ENCODE results near the gene CDH16. TPM values are rescaled to one million over a fixed set of nuclear protein-coding genes. Genes with fewer than 3 reads are reported as not detected.
A peak's percentile ranks its signal among the peaks of the same experiment; 100 is the strongest.

CDH16 gene
- total and polyA plus RNA-seq, 2 of the 13 experiments (the other 11 are each of a cell fraction or from before 2014, with no cell fraction given), result 2.7 to 3.9 TPM

DNA sequence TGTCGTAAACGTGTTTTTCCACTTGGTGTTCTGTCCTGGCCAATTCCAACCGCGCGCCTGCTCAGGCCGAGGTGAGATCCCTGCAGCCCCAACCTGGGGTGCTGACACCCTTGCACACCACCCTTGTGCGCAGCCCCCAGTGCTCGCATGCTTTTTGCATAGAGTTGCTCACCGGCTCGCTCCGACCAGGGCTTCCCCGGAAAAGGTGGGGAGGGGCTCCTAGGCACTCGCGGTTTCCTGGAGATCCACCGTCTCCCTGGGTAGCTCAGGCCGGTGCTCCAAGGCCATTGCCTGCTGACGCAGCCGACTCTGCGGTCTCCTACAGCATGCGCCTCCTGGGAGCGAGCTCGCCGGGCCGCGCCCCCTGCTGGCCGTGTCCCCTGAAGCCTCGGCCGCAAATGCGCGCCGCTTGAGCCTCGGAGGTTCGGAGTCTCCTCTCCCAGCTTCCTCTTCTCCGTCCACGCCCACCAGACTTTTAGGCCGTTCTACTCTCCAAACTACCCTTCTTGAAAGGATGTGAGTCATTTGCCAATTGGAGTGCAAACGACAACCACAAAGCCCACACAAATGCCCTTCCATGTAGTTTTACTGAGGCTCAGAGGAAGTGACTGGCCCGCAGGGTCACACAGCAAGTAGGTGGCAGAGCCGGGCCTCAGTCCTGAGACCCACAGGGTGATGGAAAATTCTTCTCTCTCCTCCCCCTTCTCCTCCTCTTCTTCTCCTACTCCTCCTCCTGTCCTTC is 45.6 kb downstream of the CDH16 start (continued):
- TF ChIP-seq ZNF761 (CRISPR knock-in tag; conservative IDR thresholded peaks at IDR 0.05) (peak; percentile 94), MIER2 (CRISPR knock-in tag; IDR thresholded peaks at IDR 0.05) (peak; percentile 57; the same call in 1 of the 2 replicates), FOXP4 (CRISPR knock-in tag; IDR thresholded peaks at IDR 0.05) (no peak), ZNF337 (CRISPR knock-in tag; IDR thresholded peaks at IDR 0.05; ENCODE audit: borderline replicate concordance, low read depth) (no peak), ZNF280B (CRISPR knock-in tag; IDR thresholded peaks at IDR 0.05; ENCODE audit: borderline replicate concordance) (peak; percentile 97), KDM5B (CRISPR knock-in tag; IDR thresholded peaks at IDR 0.05; ENCODE audit: borderline replicate concordance) (peak; percentile 89; the same call in 1 of the 2 replicates), DZIP1 (CRISPR knock-in tag; IDR thresholded peaks at IDR 0.05) (peak; percentile 89; the same call in 1 of the 2 replicates), FOXP1 (IDR thresholded peaks at IDR 0.05) (no peak), FOXP1 (CRISPR knock-in tag; IDR thresholded peaks at IDR 0.05) (no peak), REL (CRISPR knock-in tag; conservative IDR thresholded peaks at IDR 0.05) (0 out of 2 replicates have a peak, but pooled peaks have one; percentile 54), MIER3 (CRISPR knock-in tag; IDR thresholded peaks at IDR 0.05; ENCODE audit: borderline replicate concordance) (peak; percentile 67; the same call in 1 of the 2 replicates), ATF4 (CRISPR knock-in tag; IDR thresholded peaks at IDR 0.05) (peak in 1 of 2 experiments; percentile 47; a peak in 1 of 4 replicates), ZNF614 (CRISPR knock-in tag; IDR thresholded peaks at IDR 0.05; ENCODE audit: borderline replicate concordance) (peak; percentile 47; the same call in 1 of the 2 replicates), ARNT2 (CRISPR knock-in tag; IDR thresholded peaks at IDR 0.05; ENCODE audit: low read depth) (peak; percentile 81), DMAP1 (CRISPR knock-in tag; IDR thresholded peaks at IDR 0.05) (peak; percentile 68; the same call in 1 of the 2 replicates), NRL (CRISPR knock-in tag; IDR thresholded peaks at IDR 0.05; ENCODE audit: borderline replicate concordance) (peak; percentile 97), TOPORS (CRISPR knock-in tag; IDR thresholded peaks at IDR 0.05) (0 out of 2 replicates have a peak, but pooled peaks have one; percentile 71)
- TF ChIP-seq, protein P1, sequence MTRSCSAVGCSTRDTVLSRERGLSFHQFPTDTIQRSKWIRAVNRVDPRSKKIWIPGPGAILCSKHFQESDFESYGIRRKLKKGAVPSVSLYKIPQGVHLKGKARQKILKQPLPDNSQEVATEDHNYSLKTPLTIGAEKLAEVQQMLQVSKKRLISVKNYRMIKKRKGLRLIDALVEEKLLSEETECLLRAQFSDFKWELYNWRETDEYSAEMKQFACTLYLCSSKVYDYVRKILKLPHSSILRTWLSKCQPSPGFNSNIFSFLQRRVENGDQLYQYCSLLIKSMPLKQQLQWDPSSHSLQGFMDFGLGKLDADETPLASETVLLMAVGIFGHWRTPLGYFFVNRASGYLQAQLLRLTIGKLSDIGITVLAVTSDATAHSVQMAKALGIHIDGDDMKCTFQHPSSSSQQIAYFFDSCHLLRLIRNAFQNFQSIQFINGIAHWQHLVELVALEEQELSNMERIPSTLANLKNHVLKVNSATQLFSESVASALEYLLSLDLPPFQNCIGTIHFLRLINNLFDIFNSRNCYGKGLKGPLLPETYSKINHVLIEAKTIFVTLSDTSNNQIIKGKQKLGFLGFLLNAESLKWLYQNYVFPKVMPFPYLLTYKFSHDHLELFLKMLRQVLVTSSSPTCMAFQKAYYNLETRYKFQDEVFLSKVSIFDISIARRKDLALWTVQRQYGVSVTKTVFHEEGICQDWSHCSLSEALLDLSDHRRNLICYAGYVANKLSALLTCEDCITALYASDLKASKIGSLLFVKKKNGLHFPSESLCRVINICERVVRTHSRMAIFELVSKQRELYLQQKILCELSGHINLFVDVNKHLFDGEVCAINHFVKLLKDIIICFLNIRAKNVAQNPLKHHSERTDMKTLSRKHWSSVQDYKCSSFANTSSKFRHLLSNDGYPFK (CRISPR knock-in tag; IDR thresholded peaks at IDR 0.05; ENCODE audit: borderline replicate concordance), result peak; percentile 75

Measured in HepG2 (cell line).